ENCODE results near the gene TMEM50B. TPM values are rescaled to one million over a fixed set of nuclear protein-coding genes. Genes with fewer than 3 reads are reported as not detected.
A peak's percentile ranks its signal among the peaks of the same experiment; 100 is the strongest.
"Not testable (repeated sequence)": the region's sequence is repeated elsewhere in the genome, so short reads cannot be mapped to it uniquely, and the experiment has no call there.

Gene TMEM50B
- total and polyA plus RNA-seq, 2 experiments from 2014 or later, result 73.1 to 88.0 TPM

- Histone ChIP-seq H3K27me3 (no peaks in the 10 kb centered on the region), H4K20me1 (ENCODE audit: insufficient read depth, poor library complexity, severe bottlenecking) (no peaks in the 10 kb centered on the region), H3K79me2 (no peaks in the 10 kb centered on the region), H3K4me3 (no peak overlapping the region), H3K9me2 (replicated peaks; ENCODE audit: insufficient read depth) (no peaks in the 10 kb centered on the region), H3K36me3 (replicated peaks; ENCODE audit: insufficient read depth, low read depth) (no peaks in the 10 kb centered on the region), H3K9me3 (ENCODE audit: low read depth) (no peaks in the 10 kb centered on the region), H3K27ac (peak overlapping the region; percentile 20), H3K4me2 (no peak overlapping the region), H2AFZ (no peak overlapping the region), H3K4me1 (ENCODE audit: insufficient read depth) (peaks cover 7% of the 10 kb centered on the region)
- TF ChIP-seq EZH2phosphoT487 (IDR thresholded peaks at IDR 0.05; ENCODE audit: low read depth, severe bottlenecking, unreplicated experiment), result no peak
- no peak for TF ChIP-seq EZH2 (IDR thresholded peaks at IDR 0.05; ENCODE audit: borderline replicate concordance)
- no peak for TF ChIP-seq CTCF (IDR thresholded peaks at IDR 0.05; ENCODE audit: poor library complexity)
- WGBS (ENCODE audit: low lambda C conversion rate, missing lambda C conversion rate), result 65% methylated on average over 1 of the region's 1 CpG
- DNase-seq (ENCODE audit: low spot score), result peak; percentile 19
These were observed 28.1 kb downstream of the TMEM50B start for GRCh38 chr21:33451634-33452071.

- peak; percentile 11 for DNase-seq (ENCODE audit: low spot score)
- H3K9me2 ChIP-seq (replicated peaks; ENCODE audit: insufficient read depth), result no peaks in the 10 kb centered on the region
- H2AFZ ChIP-seq, result no peak overlapping the region
- H3K4me2 ChIP-seq, result no peak overlapping the region
- WGBS (ENCODE audit: low lambda C conversion rate, missing lambda C conversion rate), result 68% methylated on average over 4 of the region's 4 CpGs
- H4K20me1 ChIP-seq (ENCODE audit: insufficient read depth, poor library complexity, severe bottlenecking), result no peaks in the 10 kb centered on the region
- no peaks in the 10 kb centered on the region for H3K79me2 ChIP-seq
- no peaks in the 10 kb centered on the region for H3K36me3 ChIP-seq (replicated peaks; ENCODE audit: insufficient read depth, low read depth)
- no peak overlapping the region for H3K4me3 ChIP-seq
- H3K27ac ChIP-seq, result no peak overlapping the region
- H3K27me3 ChIP-seq, result no peaks in the 10 kb centered on the region
- peaks cover 7% of the 10 kb centered on the region for H3K4me1 ChIP-seq (ENCODE audit: insufficient read depth)
- H3K9me3 ChIP-seq (ENCODE audit: low read depth), result no peaks in the 10 kb centered on the region
- TF ChIP-seq EZH2phosphoT487 (IDR thresholded peaks at IDR 0.05; ENCODE audit: low read depth, severe bottlenecking, unreplicated experiment) (no peak), EZH2 (IDR thresholded peaks at IDR 0.05; ENCODE audit: borderline replicate concordance) (no peak), CTCF (IDR thresholded peaks at IDR 0.05; ENCODE audit: poor library complexity) (no peak)
These were observed 30.2 kb downstream of the TMEM50B start for GRCh38 chr21:33449616-33450015.

- H3K79me2 ChIP-seq; H3K27ac ChIP-seq; H3K9me2 ChIP-seq (replicated peaks; ENCODE audit: insufficient read depth); H3K36me3 ChIP-seq (replicated peaks; ENCODE audit: insufficient read depth, low read depth); DNase-seq (ENCODE audit: low spot score); H3K27me3 ChIP-seq; H3K4me2 ChIP-seq; H4K20me1 ChIP-seq (ENCODE audit: insufficient read depth, poor library complexity, severe bottlenecking); H3K4me3 ChIP-seq; H3K4me1 ChIP-seq (ENCODE audit: insufficient read depth); H2AFZ ChIP-seq; H3K9me3 ChIP-seq (ENCODE audit: low read depth): not testable (repeated sequence)
- WGBS (ENCODE audit: low lambda C conversion rate, missing lambda C conversion rate), result 96% methylated on average over 6 of the region's 6 CpGs
These were observed 33.2 kb downstream of the TMEM50B start for GRCh38 chr21:33446620-33447019.

GRCh38 chr21:33444499-33444898, 35.3 kb downstream of the TMEM50B start:
- Histone ChIP-seq H3K4me1 (ENCODE audit: insufficient read depth) (no peaks in the 10 kb centered on the region), H3K9me2 (replicated peaks; ENCODE audit: insufficient read depth) (no peaks in the 10 kb centered on the region), H3K9me3 (ENCODE audit: low read depth) (no peaks in the 10 kb centered on the region), H3K27me3 (no peaks in the 10 kb centered on the region), H3K4me2 (no peak overlapping the region), H3K4me3 (no peak overlapping the region), H3K36me3 (replicated peaks; ENCODE audit: insufficient read depth, low read depth) (no peaks in the 10 kb centered on the region), H3K79me2 (no peaks in the 10 kb centered on the region), H4K20me1 (ENCODE audit: insufficient read depth, poor library complexity, severe bottlenecking) (no peaks in the 10 kb centered on the region), H3K27ac (no peak overlapping the region), H2AFZ (no peak overlapping the region)
- TF ChIP-seq EZH2phosphoT487 (IDR thresholded peaks at IDR 0.05; ENCODE audit: low read depth, severe bottlenecking, unreplicated experiment) (no peak), EZH2 (IDR thresholded peaks at IDR 0.05; ENCODE audit: borderline replicate concordance) (no peak), CTCF (IDR thresholded peaks at IDR 0.05; ENCODE audit: poor library complexity) (no peak)
- DNase-seq (ENCODE audit: low spot score), result no peak
- 50% methylated on average over 2 of the region's 2 CpGs for WGBS (ENCODE audit: low lambda C conversion rate, missing lambda C conversion rate)

All from hepatocyte (in vitro differentiated cells).